ENCODE data around the gene FGF22.

FGF22 gene

DNA sequence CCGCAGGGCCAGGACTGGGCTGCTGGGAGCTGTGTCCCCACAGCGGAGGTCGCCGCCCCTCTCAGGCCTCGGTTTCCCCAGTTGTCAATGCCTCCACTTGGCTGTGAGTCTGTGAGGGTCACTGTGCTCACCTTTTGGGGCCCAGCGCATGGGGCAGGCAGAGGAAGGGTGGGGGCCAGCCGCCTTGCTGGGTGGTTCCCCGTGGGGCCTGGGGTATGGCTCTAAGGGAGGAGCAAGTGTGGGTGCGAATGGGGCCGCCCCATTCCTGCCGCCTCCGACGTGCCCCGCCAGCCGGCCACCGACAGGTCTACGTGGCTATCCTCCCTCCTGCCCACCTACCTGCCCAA, 800 bp upstream of the FGF22 start:
- Mint-ChIP-seq H3K4me3 (peak overlapping the region; percentile 69 to 85 (median 78)), H3K27ac (no peak overlapping the region), H3K36me3 (ENCODE audit: low read depth) (no peaks in the 10 kb centered on the region), H3K9me3 (no peaks in the 10 kb centered on the region), H3K27me3 (ENCODE audit: low read depth) (peaks cover 22% of the 10 kb centered on the region), H3K4me1 (no peaks in the 10 kb centered on the region)
- TF ChIP-seq, protein P1, sequence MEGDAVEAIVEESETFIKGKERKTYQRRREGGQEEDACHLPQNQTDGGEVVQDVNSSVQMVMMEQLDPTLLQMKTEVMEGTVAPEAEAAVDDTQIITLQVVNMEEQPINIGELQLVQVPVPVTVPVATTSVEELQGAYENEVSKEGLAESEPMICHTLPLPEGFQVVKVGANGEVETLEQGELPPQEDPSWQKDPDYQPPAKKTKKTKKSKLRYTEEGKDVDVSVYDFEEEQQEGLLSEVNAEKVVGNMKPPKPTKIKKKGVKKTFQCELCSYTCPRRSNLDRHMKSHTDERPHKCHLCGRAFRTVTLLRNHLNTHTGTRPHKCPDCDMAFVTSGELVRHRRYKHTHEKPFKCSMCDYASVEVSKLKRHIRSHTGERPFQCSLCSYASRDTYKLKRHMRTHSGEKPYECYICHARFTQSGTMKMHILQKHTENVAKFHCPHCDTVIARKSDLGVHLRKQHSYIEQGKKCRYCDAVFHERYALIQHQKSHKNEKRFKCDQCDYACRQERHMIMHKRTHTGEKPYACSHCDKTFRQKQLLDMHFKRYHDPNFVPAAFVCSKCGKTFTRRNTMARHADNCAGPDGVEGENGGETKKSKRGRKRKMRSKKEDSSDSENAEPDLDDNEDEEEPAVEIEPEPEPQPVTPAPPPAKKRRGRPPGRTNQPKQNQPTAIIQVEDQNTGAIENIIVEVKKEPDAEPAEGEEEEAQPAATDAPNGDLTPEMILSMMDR (IDR thresholded peaks at IDR 0.05; ENCODE audit: unreplicated experiment in 3 of 3): no peak

DNA sequence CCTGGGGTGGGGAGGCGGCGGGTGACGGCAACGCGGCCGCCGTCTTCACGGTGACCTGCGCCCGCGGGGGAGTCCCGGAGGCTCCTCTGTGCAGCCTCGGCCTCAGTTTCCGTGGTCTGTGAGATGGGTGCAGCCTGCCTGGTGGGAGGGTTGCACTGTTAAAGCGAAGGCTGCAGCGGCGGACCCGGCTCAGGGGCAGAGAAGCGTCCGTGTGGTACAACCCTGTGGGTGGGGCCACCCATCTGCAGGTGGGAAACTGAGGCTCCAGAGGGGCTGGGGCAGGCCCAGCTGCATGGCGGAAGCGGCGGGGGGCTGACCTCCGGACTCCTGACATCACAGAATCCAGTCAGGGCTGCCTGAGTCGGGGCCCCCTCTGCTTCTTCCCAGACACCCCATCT, 481 bp downstream of the FGF22 start:
- peaks cover 4% of the 10 kb centered on the region for H3K36me3 Mint-ChIP-seq (ENCODE audit: low read depth)
- TF ChIP-seq, protein P1 (IDR thresholded peaks at IDR 0.05; ENCODE audit: unreplicated experiment in 3 of 3): no peak
- H3K4me1 Mint-ChIP-seq: no peaks in the 10 kb centered on the region
- H3K27ac Mint-ChIP-seq: no peak overlapping the region
- H3K27me3 Mint-ChIP-seq (ENCODE audit: low read depth): peaks cover 22% of the 10 kb centered on the region
- H3K9me3 Mint-ChIP-seq: no peaks in the 10 kb centered on the region
- no peak overlapping the region for H3K4me3 Mint-ChIP-seq

DNA sequence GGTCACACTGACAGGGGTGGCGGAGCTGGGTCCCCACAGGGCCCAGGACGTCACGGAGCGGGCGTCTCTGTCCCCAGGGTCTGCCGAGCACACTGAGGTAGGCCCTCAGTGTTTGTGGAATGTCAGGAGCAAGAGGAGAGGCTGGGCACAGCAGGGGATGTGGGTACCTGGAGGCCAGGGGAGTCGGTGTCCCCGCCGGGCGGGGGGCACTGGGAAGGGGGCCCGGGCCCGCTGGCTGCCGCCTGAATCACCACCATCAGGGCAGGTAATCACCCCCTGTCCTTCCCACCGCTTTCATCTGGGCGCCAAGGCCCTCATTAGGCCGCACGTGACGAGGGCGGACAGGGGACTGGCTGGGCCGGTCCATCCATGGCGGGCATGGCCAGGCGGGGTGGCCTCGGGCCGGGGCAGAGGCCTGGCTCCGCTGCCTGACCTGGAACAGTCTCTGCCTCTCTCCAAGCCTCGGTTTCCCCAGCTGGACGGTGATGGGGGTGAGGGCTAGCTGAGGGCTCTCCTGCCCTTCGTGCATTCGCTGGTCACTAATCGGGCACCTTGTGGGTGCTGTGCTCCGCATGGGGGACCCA, 1.0 kb downstream of the FGF22 start:
- Mint-ChIP-seq H3K27ac (no peak overlapping the region), H3K27me3 (ENCODE audit: low read depth) (peaks cover 22% of the 10 kb centered on the region), H3K36me3 (ENCODE audit: low read depth) (peaks cover 4% of the 10 kb centered on the region), H3K4me1 (no peaks in the 10 kb centered on the region), H3K9me3 (no peaks in the 10 kb centered on the region), H3K4me3 (no peak overlapping the region)
- TF ChIP-seq, protein P1 (IDR thresholded peaks at IDR 0.05; ENCODE audit: unreplicated experiment in 3 of 3): no peak

DNA sequence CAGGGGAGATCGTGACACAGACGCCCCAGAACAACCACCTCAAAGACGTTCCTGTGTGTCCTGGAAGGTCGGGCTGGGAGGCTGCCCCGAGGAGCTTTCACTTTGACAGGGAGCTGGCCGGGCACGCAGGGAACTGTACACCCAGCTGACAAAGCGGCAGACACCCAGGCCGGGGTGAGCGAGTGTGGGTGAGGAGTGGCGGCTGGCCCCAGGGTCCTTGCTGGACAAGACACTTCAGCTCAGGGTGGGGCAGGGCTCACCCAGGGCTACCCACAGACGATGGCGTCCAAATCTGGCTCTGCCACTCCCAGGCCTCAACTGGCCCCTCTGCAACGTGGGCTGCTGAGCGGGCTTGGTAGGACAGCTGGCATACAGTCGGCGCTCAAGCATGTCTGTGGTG, 2.0 kb downstream of the FGF22 start:
- H3K36me3 Mint-ChIP-seq (ENCODE audit: low read depth): peaks cover 7% of the 10 kb centered on the region
- H3K27ac Mint-ChIP-seq: no peak overlapping the region
- no peak overlapping the region for H3K4me3 Mint-ChIP-seq
- peaks cover 22% of the 10 kb centered on the region for H3K27me3 Mint-ChIP-seq (ENCODE audit: low read depth)
- H3K4me1 Mint-ChIP-seq: no peaks in the 10 kb centered on the region
- TF ChIP-seq, protein P1 (IDR thresholded peaks at IDR 0.05; ENCODE audit: unreplicated experiment in 3 of 3): no peak
- no peaks in the 10 kb centered on the region for H3K9me3 Mint-ChIP-seq

DNA sequence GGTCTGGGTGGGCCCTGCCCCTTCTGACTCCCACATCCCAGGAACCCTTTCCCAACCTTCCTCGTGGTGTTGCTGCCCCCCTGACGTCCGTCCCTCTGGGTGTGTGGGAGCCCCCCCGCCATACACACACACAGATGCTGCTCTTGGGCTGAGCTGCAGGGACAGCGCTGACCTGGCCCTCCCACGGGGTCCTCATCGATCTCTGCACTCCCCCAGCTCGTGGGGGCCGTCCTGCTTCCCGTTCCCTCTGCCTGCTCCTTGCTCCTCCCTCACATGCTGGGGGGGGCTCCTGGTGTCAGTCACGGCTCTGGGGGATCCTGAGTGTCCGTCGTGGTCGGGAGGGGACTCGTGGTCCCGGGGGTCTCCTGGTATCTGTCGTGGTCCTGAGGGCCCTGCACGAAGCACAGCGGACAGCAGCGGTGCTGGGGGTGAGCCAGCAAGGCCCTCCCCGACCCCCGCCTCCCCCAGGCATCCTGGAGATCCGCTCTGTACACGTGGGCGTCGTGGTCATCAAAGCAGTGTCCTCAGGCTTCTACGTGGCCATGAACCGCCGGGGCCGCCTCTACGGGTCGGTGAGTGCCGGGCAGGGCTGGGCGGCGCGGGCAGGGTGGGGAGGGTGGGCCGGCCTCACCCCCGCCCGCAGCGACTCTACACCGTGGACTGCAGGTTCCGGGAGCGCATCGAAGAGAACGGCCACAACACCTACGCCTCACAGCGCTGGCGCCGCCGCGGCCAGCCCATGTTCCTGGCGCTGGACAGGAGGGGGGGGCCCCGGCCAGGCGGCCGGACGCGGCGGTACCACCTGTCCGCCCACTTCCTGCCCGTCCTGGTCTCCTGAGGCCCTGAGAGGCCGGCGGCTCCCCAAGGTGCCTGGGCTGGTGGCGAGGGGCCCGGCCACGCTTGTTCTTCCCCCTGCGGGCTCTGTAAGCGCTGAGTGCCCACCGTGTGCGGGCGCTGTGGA, 3.4 kb downstream of the FGF22 start:
- Mint-ChIP-seq H3K9me3 (no peaks in the 10 kb centered on the region), H3K4me1 (no peaks in the 10 kb centered on the region), H3K36me3 (ENCODE audit: low read depth) (peaks cover 7% of the 10 kb centered on the region), H3K4me3 (peak overlapping the region in 1 of 3 experiments; percentile 35), H3K27ac (peak overlapping the region in 1 of 3 experiments; percentile 23), H3K27me3 (ENCODE audit: low read depth) (peaks cover 11% of the 10 kb centered on the region)
- TF ChIP-seq, protein P1 (IDR thresholded peaks at IDR 0.05; ENCODE audit: unreplicated experiment in 3 of 3): no peak
